ENCODE results near the gene CBY3.

Gene CBY3

GRCh38 chr5:179680780-179681401 is at the start of gene CBY3:
TSS of gene CBY3 (minus strand) at chr5:179681034. CDS start at chr5:179680918, 116 bp downstream.
- DNase-seq (ENCODE audit: low read depth) = no peak
- in situ Hi-C loops (cut with HindIII; ENCODE audit: low sequenced_read_pairs) = no loop called here
- no peak within 1 kb of the TSS for H3K4me3 ChIP-seq (ENCODE audit: low read depth, low read length)
- no peak for TF ChIP-seq CTCF (IDR thresholded peaks at IDR 0.05; ENCODE audit: low read depth, low read length, missing control alignments)

GRCh38 chr5:179730356-179730755 is 49.5 kb upstream of the CBY3 start:
- in situ Hi-C loops (cut with HindIII; ENCODE audit: low sequenced_read_pairs) = no loop called here
- no peak for DNase-seq (ENCODE audit: low read depth)
- TF ChIP-seq CTCF (IDR thresholded peaks at IDR 0.05; ENCODE audit: low read depth, low read length, missing control alignments) = no peak
- no peak overlapping the region for H3K4me3 ChIP-seq (ENCODE audit: low read depth, low read length)

GRCh38 chr5:179729727-179730126 is 48.9 kb upstream of the CBY3 start:
- in situ Hi-C loops (cut with HindIII; ENCODE audit: low sequenced_read_pairs) = no loop called here
- H3K4me3 ChIP-seq (ENCODE audit: low read depth, low read length) = no peak overlapping the region
- DNase-seq (ENCODE audit: low read depth) = no peak
- TF ChIP-seq CTCF (IDR thresholded peaks at IDR 0.05; ENCODE audit: low read depth, low read length, missing control alignments) = no peak

- H3K4me3 ChIP-seq (ENCODE audit: low read depth, low read length) = no peak overlapping the region
- no peak for TF ChIP-seq CTCF (IDR thresholded peaks at IDR 0.05; ENCODE audit: low read depth, low read length, missing control alignments)
- in situ Hi-C loops (cut with HindIII; ENCODE audit: low sequenced_read_pairs) = no loop called here
- DNase-seq (ENCODE audit: low read depth) = no peak
Measured at GRCh38 chr5:179729303-179729702, 48.5 kb upstream of the CBY3 start.

- no peak overlapping the region for H3K4me3 ChIP-seq (ENCODE audit: low read depth, low read length)
- no peak for DNase-seq (ENCODE audit: low read depth)
- TF ChIP-seq CTCF (IDR thresholded peaks at IDR 0.05; ENCODE audit: low read depth, low read length, missing control alignments) = no peak
- in situ Hi-C loops (cut with HindIII; ENCODE audit: low sequenced_read_pairs) = no loop called here
Measured at GRCh38 chr5:179727106-179727505, 46.3 kb upstream of the CBY3 start.

GRCh38 chr5:179724163-179724562 is 43.3 kb upstream of the CBY3 start:
- no peak for TF ChIP-seq CTCF (IDR thresholded peaks at IDR 0.05; ENCODE audit: low read depth, low read length, missing control alignments)
- no peak overlapping the region for H3K4me3 ChIP-seq (ENCODE audit: low read depth, low read length)
- in situ Hi-C loops (cut with HindIII; ENCODE audit: low sequenced_read_pairs) = no loop called here
- DNase-seq (ENCODE audit: low read depth) = no peak

Measured in astrocyte of the cerebellum (primary cell).